IMR-90 (cell line): ENCODE measurements around the gene KRTAP4-2. TPM values are rescaled to one million over a fixed set of nuclear protein-coding genes. Genes with fewer than 3 reads are reported as not detected.

Experiments
- ATAC-seq: fragments of 200-7000 bp; cut with Tn5 transposase; 2 replicates; pipeline ENCODE4 v1.9.1; 2020; ENCODE audit warnings: low read depth, mild to moderate bottlenecking, moderate library complexity
- Bru-seq: library from RNA; stranded (reverse); fragments of 400-500 nt; gene quantifications from one replicate; lab custom pipeline; 2021; lab: Mats Ljungman, UMichigan
- BruChase-seq, 2 experiments: library from RNA; stranded (reverse); fragments of 400-500 nt; gene quantifications; one replicate each; lab custom pipeline; 2021; lab: Mats Ljungman, UMichigan
- BruUV-seq: library from RNA; stranded (reverse); fragments of 400-500 nt; replicated peaks from 2 replicates; lab custom pipeline; 2021; lab: Mats Ljungman, UMichigan
- CTCF ChIA-PET: fragments of 300-600 bp; formaldehyde crosslinking; extraction: SDS; loops from one replicate; lab custom pipeline; 2021; ENCODE audit warnings: antibody characterized with exemption; lab: Yijun Ruan, JAX
- POLR2A ChIA-PET: fragments of 300-600 bp; sonication (Branson Sonifier 250); formaldehyde crosslinking; loops from one replicate; lab custom pipeline; 2022; ENCODE audit warnings: antibody characterized with exemption; ENCODE audit not compliant: unreplicated experiment; lab: Charles Lee
- DNase-seq: peaks from one replicate; pipeline ENCODE4 v3.0.0; 2013
- H2AFZ ChIP-seq: replicated peaks from 2 replicates; pipeline ENCODE3; 2013; ENCODE audit warnings: low read length, mild to moderate bottlenecking; ENCODE audit not compliant: poor library complexity
- H2AK5ac ChIP-seq: 2 replicates; pipeline ENCODE4 v1.6.1; 2013; ENCODE audit warnings: low read depth, low read length, inconsistent platforms
- H2AK9ac ChIP-seq: replicated peaks from 2 replicates; pipeline ENCODE3; 2013; ENCODE audit warnings: mild to moderate bottlenecking, low read depth, low read length, moderate library complexity; ENCODE audit not compliant: poor library complexity
- H2BK120ac ChIP-seq: 2 replicates; pipeline ENCODE4 v1.6.1; 2013; ENCODE audit warnings: low read depth, low read length, inconsistent platforms
- H2BK15ac ChIP-seq: 3 replicates; pipeline ENCODE4 v1.6.1; 2013; ENCODE audit warnings: low read depth, low read length, inconsistent platforms
- H2BK20ac ChIP-seq: 2 replicates; pipeline ENCODE4 v1.6.1; 2013; ENCODE audit warnings: low read depth, mild to moderate bottlenecking, inconsistent platforms, low read length, moderate library complexity
- H2BK5ac ChIP-seq: 2 replicates; pipeline ENCODE4 v1.6.1; 2013; ENCODE audit warnings: mild to moderate bottlenecking, low read depth, low read length, inconsistent platforms; ENCODE audit not compliant: poor library complexity, severe bottlenecking
- H3K14ac ChIP-seq: replicated peaks from 2 replicates; pipeline ENCODE4 v1.6.1; 2013; ENCODE audit warnings: low read depth, low read length, inconsistent platforms
- H3K18ac ChIP-seq: 2 replicates; pipeline ENCODE4 v1.6.1; 2013; ENCODE audit warnings: low read depth, low read length, control low read depth
- H3K23ac ChIP-seq: 2 replicates; pipeline ENCODE4 v1.6.1; 2013; ENCODE audit warnings: low read depth, low read length, inconsistent platforms
- H3K27ac ChIP-seq: 2 replicates; pipeline ENCODE4 v1.5.1; 2013; ENCODE audit warnings: mild to moderate bottlenecking, control low read depth, low read length; ENCODE audit not compliant: insufficient read depth
- H3K27me3 ChIP-seq: 2 replicates; pipeline ENCODE4 v1.6.1; 2013; ENCODE audit warnings: low read length; ENCODE audit not compliant: control insufficient read depth, insufficient read depth
- H3K36me3 ChIP-seq: 2 replicates; pipeline ENCODE4 v1.6.1; 2013; ENCODE audit warnings: low read length, mixed read lengths; ENCODE audit not compliant: control insufficient read depth, insufficient read depth
- H3K4ac ChIP-seq: 2 replicates; pipeline ENCODE4 v1.6.1; 2013; ENCODE audit warnings: low read depth, low read length, inconsistent platforms
- H3K4me1 ChIP-seq: 2 replicates; pipeline ENCODE4 v1.6.1; 2013; ENCODE audit warnings: low read length, mixed read lengths; ENCODE audit not compliant: control insufficient read depth, insufficient read depth
- H3K4me2 ChIP-seq: 2 replicates; pipeline ENCODE4 v1.6.1; 2013; ENCODE audit warnings: low read depth, mild to moderate bottlenecking, control low read depth, low read length, moderate library complexity
- H3K4me3 ChIP-seq: 2 replicates; pipeline ENCODE4 v1.5.1; 2013; ENCODE audit warnings: low read depth, mild to moderate bottlenecking, control low read depth, low read length, moderate library complexity; ENCODE audit not compliant: insufficient read depth
- H3K56ac ChIP-seq: 2 replicates; pipeline ENCODE4 v1.6.1; 2013; ENCODE audit warnings: low read length, inconsistent platforms; ENCODE audit not compliant: insufficient read depth; ENCODE audit errors: extremely low read depth
- H3K79me1 ChIP-seq, 2 experiments: 2 replicates each; pipeline ENCODE4 v1.6.1; 2013; ENCODE audit warnings: low read length in 2 of 2, inconsistent platforms in 1 of 2, low read depth in 1 of 2
- H3K9ac ChIP-seq: 2 replicates; pipeline ENCODE4 v1.6.1; 2013; ENCODE audit warnings: low read depth, low read length, control low read depth
- H3K9me1 ChIP-seq: 2 replicates; pipeline ENCODE4 v1.6.1; 2013; ENCODE audit warnings: low read length, inconsistent platforms; ENCODE audit not compliant: insufficient read depth
- H3K9me3 ChIP-seq: 2 replicates; pipeline ENCODE4 v1.6.1; 2013; ENCODE audit warnings: low read length; ENCODE audit not compliant: control insufficient read depth, insufficient read depth
- H4K20me1 ChIP-seq: 2 replicates; pipeline ENCODE4 v1.6.1; 2013; ENCODE audit warnings: low read length, inconsistent platforms; ENCODE audit not compliant: insufficient read depth
- H4K5ac ChIP-seq: 2 replicates; pipeline ENCODE4 v1.6.1; 2013; ENCODE audit warnings: mild to moderate bottlenecking, low read depth, low read length, control low read depth
- H4K8ac ChIP-seq, 2 experiments: 2 replicates each; pipeline ENCODE4 v1.6.1; 2013; ENCODE audit warnings: low read depth in 2 of 2, low read length in 2 of 2, control low read depth in 1 of 2, inconsistent platforms in 1 of 2
- H4K91ac ChIP-seq: 2 replicates; pipeline ENCODE4 v1.6.1; 2013; ENCODE audit warnings: low read depth, low read length, inconsistent platforms; ENCODE audit not compliant: insufficient read depth
- BHLHE40 ChIP-seq: fragments of 150-350 bp; IDR thresholded peaks from 2 replicates; pipeline ENCODE4 v1.6.1; 2016; ENCODE audit warnings: mild to moderate bottlenecking, low read depth, low read length
- CEBPB ChIP-seq: IDR thresholded peaks from 2 replicates; pipeline ENCODE4 v1.6.1; 2012; ENCODE audit warnings: low read depth, low read length, improper control_type of control experiment
- CHD1 ChIP-seq: IDR thresholded peaks from 2 replicates; pipeline ENCODE4 v1.6.1; 2012; ENCODE audit warnings: low read depth, low read length, improper control_type of control experiment
- CTCF ChIP-seq: conservative IDR thresholded peaks from 2 replicates; pipeline ENCODE4 v1.5.1; 2012; ENCODE audit warnings: mild to moderate bottlenecking, low read depth, low read length, improper control_type of control experiment
- ELK1 ChIP-seq: fragments of 150-350 bp; IDR thresholded peaks from 2 replicates; pipeline ENCODE4 v1.6.1; 2016; ENCODE audit warnings: low read depth, mild to moderate bottlenecking, low read length, moderate library complexity, borderline replicate concordance
- FOS ChIP-seq: fragments of 150-350 bp; IDR thresholded peaks from 2 replicates; pipeline ENCODE4 v1.6.1; 2016; ENCODE audit warnings: low read depth, low read length
- MXI1 ChIP-seq: IDR thresholded peaks from 2 replicates; pipeline ENCODE4 v1.6.1; 2012; ENCODE audit warnings: low read depth, mild to moderate bottlenecking, low read length, moderate library complexity, borderline replicate concordance
- NFE2L2 ChIP-seq: fragments of 150-350 bp; IDR thresholded peaks from 2 replicates; pipeline ENCODE4 v1.6.1; 2016; ENCODE audit warnings: low read depth, mild to moderate bottlenecking, low read length
- RAD21 ChIP-seq: IDR thresholded peaks from 2 replicates; pipeline ENCODE4 v1.6.1; 2012; ENCODE audit warnings: low read length, improper control_type of control experiment
- RCOR1 ChIP-seq: IDR thresholded peaks from 2 replicates; pipeline ENCODE4 v1.6.1; 2012; ENCODE audit warnings: mild to moderate bottlenecking, low read length, improper control_type of control experiment; ENCODE audit not compliant: insufficient replicate concordance
- RFX5 ChIP-seq: IDR thresholded peaks from 2 replicates; pipeline ENCODE4 v1.8.0; 2012; ENCODE audit warnings: low read depth, mild to moderate bottlenecking, low read length, moderate library complexity
- SMC3 ChIP-seq: fragments of 150-350 bp; IDR thresholded peaks from 2 replicates; pipeline ENCODE4 v1.6.1; 2016; ENCODE audit warnings: low read depth, mild to moderate bottlenecking, antibody characterized with exemption, low read length, moderate library complexity
- USF2 ChIP-seq: fragments of 150-350 bp; IDR thresholded peaks from 2 replicates; pipeline ENCODE4 v1.6.1; 2017; ENCODE audit warnings: mild to moderate bottlenecking, antibody characterized with exemption, low read length, low read depth
- WGBS, 2 experiments: methylation state at CpG; one replicate each; pipeline versions ENCODE4 v1.1.5 to v1.1.7; 2013; ENCODE audit warnings: missing lambda C conversion rate in 2 of 2; ENCODE audit not compliant: insufficient read length in 1 of 2; ENCODE audit errors: extremely low coverage in 2 of 2; 5-methylcytosine and 5-hydroxymethylcytosine counted together
- dilution Hi-C: fragments of 300-500 bp; cut with HindIII; formaldehyde crosslinking; loops from one replicate; pipeline ENCODE4 v1.14.3; 2018; ENCODE audit warnings: low sequenced_read_pairs; ENCODE audit not compliant: unreplicated experiment
- in situ Hi-C: fragments of 300-500 bp; cut with MboI; formaldehyde crosslinking; loops from 3 replicates; pipeline ENCODE4 v1.14.3; 2019; ENCODE audit warnings: low sequenced_read_pairs, inconsistent platforms, mixed read lengths
- intact Hi-C: fragments of 100-400 bp; cut with micrococcal nuclease; formaldehyde crosslinking; loops from 2 replicates; pipeline ENCODE4 v1.10.0; 2022
- long read RNA-seq: library from polyadenylated mRNA; unstranded; transcript quantifications from one replicate; pipeline ENCODE4 v2.0.0, GENCODE V29; 2021; ENCODE audit not compliant: unreplicated experiment
- polyA plus RNA-seq, 3 experiments: library from polyadenylated mRNA; depleted of rRNA; stranded (reverse); fragments of >200 nt; gene quantifications; 2 replicates each; pipeline ENCODE4 v1.2.3, GENCODE V29; 2012; ENCODE audit warnings: low replicate concordance in 1 of 3
- total RNA-seq: library from RNA; depleted of rRNA; stranded (reverse); fragments of >200 nt; gene quantifications from 2 replicates; pipeline ENCODE4 v1.2.3, GENCODE V29; 2012; rRNA removed

The KRTAP4-2 gene
- total RNA-seq (not detected in 2 replicates), polyA plus RNA-seq (2012; rRNA removed) (not detected in 2 replicates), Bru-seq, nascent RNA (not detected), BruChase-seq, experiment 1, labeled RNA remaining after a 6-hour chase (not detected), BruChase-seq, experiment 2, labeled RNA remaining after a 2-hour chase (not detected)
- not detected in 2 replicates for polyA plus RNA-seq (2012; cell fraction: cytosol; rRNA removed)
- polyA plus RNA-seq (2012; cell fraction: nucleus; rRNA removed; ENCODE audit: low replicate concordance), result not detected in 2 replicates
- long read RNA-seq, result 0 reads

- Histone ChIP-seq H3K4me2 (no peak within 1 kb of the TSS), H4K20me1 (no peaks in the 10 kb centered on the region), H2AK9ac (no peak within 1 kb of the TSS), H3K18ac (peak within 1 kb of the TSS; percentile 75; the same call in 1 of the 2 replicates), H3K14ac (peak within 1 kb of the TSS; percentile 72; the same call in 1 of the 2 replicates), H3K4ac (peak within 1 kb of the TSS; percentile 57; the same call in 1 of the 2 replicates), H3K9me1 (no peaks in the 10 kb centered on the region; the same call in 1 of the 2 replicates), H2AFZ (peak within 1 kb of the TSS; percentile 71), H2AK5ac (peak within 1 kb of the TSS; percentile 44; the same call in 1 of the 2 replicates), H4K8ac (peak within 1 kb of the TSS in 1 of 2 experiments; percentile 68; a peak in 1 of 4 replicates), H3K27ac (no peak within 1 kb of the TSS), H3K23ac (0 out of 2 replicates have a peak within 1 kb of the TSS, but pooled peaks have one; percentile 8), H3K79me1 (no peaks in the 10 kb centered on the region), H3K4me3 (no peak within 1 kb of the TSS), H4K91ac (no peak within 1 kb of the TSS), H3K9me3 (no peaks in the 10 kb centered on the region), H3K36me3 (no peaks in the 10 kb centered on the region), H2BK15ac (0 out of 3 replicates have a peak within 1 kb of the TSS, but pooled peaks have one; percentile 38), H3K4me1 (peaks cover 3% of the 10 kb centered on the region; the same call in 1 of the 2 replicates), H3K9ac (no peak within 1 kb of the TSS), H3K56ac (no peak within 1 kb of the TSS), H4K5ac (peak within 1 kb of the TSS; percentile 51; the same call in 1 of the 2 replicates), H3K27me3 (no peaks in the 10 kb centered on the region; the same call in 1 of the 2 replicates), H2BK120ac (peak within 1 kb of the TSS; percentile 21; the same call in 1 of the 2 replicates), H2BK20ac (no peak within 1 kb of the TSS), H2BK5ac (peak within 1 kb of the TSS; percentile 75)
- no peak for DNase-seq
- 92% methylated on average over 2 of the region's 7 CpGs; no CpG with 5 or more reads in 1 of the 2 experiments for WGBS, 2 experiments
- CTCF ChIA-PET, result no interaction called here
- POLR2A ChIA-PET, result interaction anchor here (0.7 kb wide), 1 partner anchor 154 kb away, joined by 3 read pairs; no protein-coding TSS in a partner anchor
- dilution Hi-C loops, result no loop called here
- intact Hi-C loops, result no loop called here
- no peak for ATAC-seq
- in situ Hi-C loops, result no loop called here
- BruUV-seq, result no TSS peak
- no peak for TF ChIP-seq CHD1
- no peak for TF ChIP-seq BHLHE40
- no peak for TF ChIP-seq RFX5
- no peak for TF ChIP-seq CTCF
- TF ChIP-seq RAD21, result no peak
- TF ChIP-seq MXI1, result no peak
- TF ChIP-seq NFE2L2, result no peak
- no peak for TF ChIP-seq CEBPB
- TF ChIP-seq ELK1, result no peak
- no peak for TF ChIP-seq USF2
- TF ChIP-seq SMC3, result no peak
- TF ChIP-seq RCOR1, result no peak
- no peak for TF ChIP-seq FOS
Observed at GRCh38 chr17:41177727-41178271, at the start of gene KRTAP4-2. Gene KRTAP4-2 (minus strand): TSS chr17:41178221. CDS start chr17:41178164, 57 bp downstream.
